HepG2 (cell line): Measurements from ENCODE around the gene CD151. TPM values are rescaled to one million over a fixed set of nuclear protein-coding genes. Genes with fewer than 3 reads are reported as not detected.

Experiments
- ETS1 ChIP-seq: sonication (generic); formaldehyde crosslinking; IDR thresholded peaks from 2 replicates; pipeline ENCODE4 v1.4.0; 2020; ENCODE audit warnings: missing genetic modification reagents
- GZF1 ChIP-seq: sonication (generic); formaldehyde crosslinking; IDR thresholded peaks from 2 replicates; pipeline ENCODE4 v1.5.1; 2020; ENCODE audit warnings: mild to moderate bottlenecking, missing genetic modification reagents
- HCFC1 ChIP-seq: fragments of 150-350 bp; IDR thresholded peaks from 2 replicates; pipeline ENCODE4 v1.6.1; 2014; ENCODE audit warnings: low read depth, low read length
- HDAC1 ChIP-seq: sonication (generic); formaldehyde crosslinking; IDR thresholded peaks from 2 replicates; pipeline ENCODE4 v1.5.1; 2020; ENCODE audit warnings: mild to moderate bottlenecking, missing genetic modification reagents
- HNF1B ChIP-seq: sonication (generic); formaldehyde crosslinking; IDR thresholded peaks from 2 replicates; pipeline ENCODE4 v1.5.1; 2020; ENCODE audit warnings: mild to moderate bottlenecking, moderate library complexity, missing genetic modification reagents
- HNRNPH1 ChIP-seq: fragments of 200-400 bp; formaldehyde crosslinking; optimal IDR thresholded peaks from 2 replicates; pipeline ENCODE3; 2017; ENCODE audit warnings: mild to moderate bottlenecking, low read depth, low read length
- KDM2A ChIP-seq: sonication (generic); formaldehyde crosslinking; IDR thresholded peaks from 2 replicates; pipeline ENCODE4 v1.4.0; 2020; ENCODE audit warnings: low read depth, missing genetic modification reagents, borderline replicate concordance
- KMT2A ChIP-seq: sonication (generic); formaldehyde crosslinking; IDR thresholded peaks from 2 replicates; pipeline ENCODE4 v1.4.0; 2020; ENCODE audit warnings: missing genetic modification reagents
- PRDM10 ChIP-seq: sonication (generic); formaldehyde crosslinking; IDR thresholded peaks from 2 replicates; pipeline ENCODE4 v1.4.0; 2020; ENCODE audit warnings: low read depth, missing genetic modification reagents
- RBM39 ChIP-seq: fragments of 200-400 bp; formaldehyde crosslinking; IDR thresholded peaks from one replicate; pipeline ENCODE4 v1.6.1; 2018; ENCODE audit warnings: antibody characterized with exemption, mild to moderate bottlenecking, low read depth, low read length; ENCODE audit not compliant: poor library complexity, severe bottlenecking
- ZFP37 ChIP-seq: sonication (generic); formaldehyde crosslinking; IDR thresholded peaks from 2 replicates; pipeline ENCODE4 v1.4.0; 2020; ENCODE audit warnings: missing genetic modification reagents, borderline replicate concordance
- ZNF136 ChIP-seq: sonication (generic); formaldehyde crosslinking; IDR thresholded peaks from 2 replicates; pipeline ENCODE4 v1.8.1; 2022; ENCODE audit warnings: low read depth, mild to moderate bottlenecking, moderate library complexity, missing genetic modification reagents
- ZNF317 ChIP-seq: sonication (generic); formaldehyde crosslinking; IDR thresholded peaks from 2 replicates; pipeline ENCODE4 v1.5.0; 2020; ENCODE audit warnings: mild to moderate bottlenecking, missing genetic modification reagents
- ZNF780A ChIP-seq: sonication (generic); formaldehyde crosslinking; IDR thresholded peaks from 2 replicates; pipeline ENCODE4 v1.8.0; 2022; ENCODE audit warnings: mild to moderate bottlenecking, missing genetic modification reagents, moderate library complexity
- ZNF879 ChIP-seq: sonication (generic); formaldehyde crosslinking; IDR thresholded peaks from 2 replicates; pipeline ENCODE4 v1.8.1; 2023; ENCODE audit warnings: missing genetic modification reagents
- polyA plus RNA-seq, 8 experiments: library from polyadenylated mRNA; depleted of rRNA in 3 of 8; stranded (reverse) in 7 of 8; unstranded in 1 of 8; fragments of >200 nt; fragmentation: Illumina TruSeq in 4 of 8; extraction: Trizol in 4 of 8; gene quantifications; 2 replicates each; pipeline versions ENCODE4 v1.2.1 to v1.2.3, GENCODE V29; 2011 to 2016; ENCODE audit warnings: low read depth in 4 of 8, missing spikeins in 1 of 8, mixed read lengths in 1 of 8; ENCODE audit not compliant: insufficient read depth in 1 of 8
- total RNA-seq, 5 experiments: library from RNA; depleted of rRNA; stranded (reverse); fragments of >200 nt; fragmentation: Illumina TruSeq; extraction: Trizol; gene quantifications; 2 replicates each; pipeline ENCODE4 v1.2.3, GENCODE V29; 2016; ENCODE audit warnings: low read depth in 1 of 5
- TF ChIP-seq, protein P1 (sequence below): sonication (generic); formaldehyde crosslinking; IDR thresholded peaks from 2 replicates; pipeline ENCODE4 v1.4.0; 2020; ENCODE audit warnings: missing genetic modification reagents, borderline replicate concordance

Gene CD151
- total and polyA plus RNA-seq, 2 of the 13 experiments (the other 11 are each of a cell fraction or from before 2014, with no cell fraction given), result 125 to 197 TPM

GRCh38 chr11:832529-833113 lies at the start of gene CD151 (continued):
- TF ChIP-seq GZF1 (CRISPR knock-in tag), result no peak
- TF ChIP-seq, protein P1, sequence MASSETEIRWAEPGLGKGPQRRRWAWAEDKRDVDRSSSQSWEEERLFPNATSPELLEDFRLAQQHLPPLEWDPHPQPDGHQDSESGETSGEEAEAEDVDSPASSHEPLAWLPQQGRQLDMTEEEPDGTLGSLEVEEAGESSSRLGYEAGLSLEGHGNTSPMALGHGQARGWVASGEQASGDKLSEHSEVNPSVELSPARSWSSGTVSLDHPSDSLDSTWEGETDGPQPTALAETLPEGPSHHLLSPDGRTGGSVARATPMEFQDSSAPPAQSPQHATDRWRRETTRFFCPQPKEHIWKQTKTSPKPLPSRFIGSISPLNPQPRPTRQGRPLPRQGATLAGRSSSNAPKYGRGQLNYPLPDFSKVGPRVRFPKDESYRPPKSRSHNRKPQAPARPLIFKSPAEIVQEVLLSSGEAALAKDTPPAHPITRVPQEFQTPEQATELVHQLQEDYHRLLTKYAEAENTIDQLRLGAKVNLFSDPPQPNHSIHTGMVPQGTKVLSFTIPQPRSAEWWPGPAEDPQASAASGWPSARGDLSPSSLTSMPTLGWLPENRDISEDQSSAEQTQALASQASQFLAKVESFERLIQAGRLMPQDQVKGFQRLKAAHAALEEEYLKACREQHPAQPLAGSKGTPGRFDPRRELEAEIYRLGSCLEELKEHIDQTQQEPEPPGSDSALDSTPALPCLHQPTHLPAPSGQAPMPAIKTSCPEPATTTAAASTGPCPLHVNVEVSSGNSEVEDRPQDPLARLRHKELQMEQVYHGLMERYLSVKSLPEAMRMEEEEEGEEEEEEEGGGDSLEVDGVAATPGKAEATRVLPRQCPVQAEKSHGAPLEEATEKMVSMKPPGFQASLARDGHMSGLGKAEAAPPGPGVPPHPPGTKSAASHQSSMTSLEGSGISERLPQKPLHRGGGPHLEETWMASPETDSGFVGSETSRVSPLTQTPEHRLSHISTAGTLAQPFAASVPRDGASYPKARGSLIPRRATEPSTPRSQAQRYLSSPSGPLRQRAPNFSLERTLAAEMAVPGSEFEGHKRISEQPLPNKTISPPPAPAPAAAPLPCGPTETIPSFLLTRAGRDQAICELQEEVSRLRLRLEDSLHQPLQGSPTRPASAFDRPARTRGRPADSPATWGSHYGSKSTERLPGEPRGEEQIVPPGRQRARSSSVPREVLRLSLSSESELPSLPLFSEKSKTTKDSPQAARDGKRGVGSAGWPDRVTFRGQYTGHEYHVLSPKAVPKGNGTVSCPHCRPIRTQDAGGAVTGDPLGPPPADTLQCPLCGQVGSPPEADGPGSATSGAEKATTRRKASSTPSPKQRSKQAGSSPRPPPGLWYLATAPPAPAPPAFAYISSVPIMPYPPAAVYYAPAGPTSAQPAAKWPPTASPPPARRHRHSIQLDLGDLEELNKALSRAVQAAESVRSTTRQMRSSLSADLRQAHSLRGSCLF, result no peak
- no peak for TF ChIP-seq ZNF879 (CRISPR knock-in tag)
- TF ChIP-seq ETS1 (CRISPR knock-in tag), result no peak
- peak; percentile 13; the same call in 1 of the 2 replicates for TF ChIP-seq HDAC1 (CRISPR knock-in tag)
- TF ChIP-seq ZNF317, result no peak
- TF ChIP-seq PRDM10, result no peak
- TF ChIP-seq ZNF136, result no peak
- no peak for TF ChIP-seq KMT2A
- peak; percentile 22 for TF ChIP-seq RBM39
- TF ChIP-seq ZNF780A (CRISPR knock-in tag), result no peak
- peak; percentile 79 for TF ChIP-seq KDM2A (CRISPR knock-in tag)
- TF ChIP-seq HNRNPH1, result no peak
- no peak for TF ChIP-seq ZFP37 (CRISPR knock-in tag)
- TF ChIP-seq HCFC1, result no peak
- TF ChIP-seq HNF1B (CRISPR knock-in tag), result peak; percentile 47; the same call in 1 of the 2 replicates
